Mucosa of descending colon (tissue), 3 donors: ENCODE measurements around the gene ZNF576. TPM values are rescaled to one million over a fixed set of nuclear protein-coding genes. Genes with fewer than 3 reads are reported as not detected.

Experiments used
- ATAC-seq: fragments of 200-7000 bp; cut with Tn5 transposase; one replicate; pipeline ENCODE4 v1.9.1; 2020; ENCODE audit warnings: mild to moderate bottlenecking, moderate library complexity
- DNase-seq, 3 donors: peaks; one replicate each; pipeline ENCODE4 v3.0.0-alpha.2; 2020
- H3K36me3 ChIP-seq: fragments of 200-600 bp; one replicate; pipeline ENCODE4 v1.8.0; 2021; ENCODE audit warnings: low read depth, mild to moderate bottlenecking
- H3K4me1 ChIP-seq: fragments of 200-600 bp; one replicate; pipeline ENCODE4 v1.8.0; 2021; ENCODE audit warnings: low read depth, mild to moderate bottlenecking
- H3K4me3 ChIP-seq: fragments of 200-600 bp; one replicate; pipeline ENCODE4 v1.8.0; 2021; ENCODE audit warnings: mild to moderate bottlenecking
- H3K9me3 ChIP-seq: fragments of 200-600 bp; one replicate; pipeline ENCODE4 v1.8.0; 2021; ENCODE audit warnings: mild to moderate bottlenecking
- CTCF ChIP-seq: fragments of 200-600 bp; IDR thresholded peaks from one replicate; pipeline ENCODE4 v1.8.0; 2022; ENCODE audit warnings: antibody characterized with exemption, mild to moderate bottlenecking
- intact Hi-C, 2 donors: fragments of 100-400 bp; cut with DNase I in 1 of 2; cut with micrococcal nuclease in 1 of 2; formaldehyde crosslinking; loops; one replicate each; pipeline versions ENCODE4 v1.11.0 to v1.11.1; 2022; cut with DNase I, micrococcal nuclease
- total RNA-seq, 3 donors: library from RNA; stranded (reverse); fragmentation: NEBNext Ultra II Directional in 2 of 3; extraction: Animal tissue kit (Norgen Biotek cat#: 25700) in 2 of 3; gene quantifications; one replicate each; pipeline versions ENCODE4 v1.2.1 to v1.2.4, GENCODE V29; 2021 to 2023
- donor health status: DM: no; HTN: no; CAD: no; lungs with moderate emphysema.
- donor health status: DM: no; HTN: no; CAD: no.
- donor health status: DM: no; HTN: yes; CAD: no.

Gene ZNF576
- total RNA-seq, 3 donors from 2014 or later = 15.4 to 18.9 (median 16.3) TPM

GRCh38 chr19:43622070-43622469 lies 25.7 kb downstream of the ZNF576 start:
- DNase-seq = no peak
- no peak for ATAC-seq
- TF ChIP-seq CTCF = no peak
- intact Hi-C loops = no loop called here
- H3K4me3 ChIP-seq = no peak overlapping the region
- peaks cover 11% of the 10 kb centered on the region for H3K4me1 ChIP-seq
- no peaks in the 10 kb centered on the region for H3K36me3 ChIP-seq
- no peaks in the 10 kb centered on the region for H3K9me3 ChIP-seq

GRCh38 chr19:43622956-43623355 lies 26.6 kb downstream of the ZNF576 start:
- Histone ChIP-seq H3K9me3 (no peaks in the 10 kb centered on the region), H3K4me1 (peaks cover 11% of the 10 kb centered on the region), H3K4me3 (no peak overlapping the region), H3K36me3 (no peaks in the 10 kb centered on the region)
- intact Hi-C loops = no loop called here
- ATAC-seq (no peak), DNase-seq (no peak)
- TF ChIP-seq CTCF = no peak

- no peaks in the 10 kb centered on the region for H3K9me3 ChIP-seq
Measured at GRCh38 chr19:43623889-43624670, 27.7 kb downstream of the ZNF576 start.

GRCh38 chr19:43624933-43625332 lies 28.5 kb downstream of the ZNF576 start:
- intact Hi-C loops = no loop called here
- Histone ChIP-seq H3K9me3 (no peaks in the 10 kb centered on the region), H3K36me3 (no peaks in the 10 kb centered on the region), H3K4me3 (no peak overlapping the region), H3K4me1 (peaks cover 4% of the 10 kb centered on the region)
- TF ChIP-seq CTCF = peak; percentile 29
- DNase-seq = peak; percentile 88 to 91 (median 88)
- ATAC-seq = peak; percentile 93

More at GRCh38 chr19:43623889-43624670, 27.7 kb downstream of the ZNF576 start:
- ATAC-seq = no peak
- Histone ChIP-seq H3K4me1 (peaks cover 4% of the 10 kb centered on the region), H3K36me3 (no peaks in the 10 kb centered on the region), H3K4me3 (no peak overlapping the region)
- intact Hi-C loops = no loop called here
- TF ChIP-seq CTCF = no peak
- no peak for DNase-seq

GRCh38 chr19:43625918-43626579 lies 29.7 kb downstream of the ZNF576 start:
- Histone ChIP-seq H3K4me1 (no peaks in the 10 kb centered on the region), H3K36me3 (no peaks in the 10 kb centered on the region), H3K4me3 (no peak overlapping the region), H3K9me3 (no peaks in the 10 kb centered on the region)
- intact Hi-C loops = no loop called here
- TF ChIP-seq CTCF = no peak
- DNase-seq (peak in 2 of 3 donors; percentile 22 to 46), ATAC-seq (peak; percentile 58)
